Astrocyte (in vitro differentiated cells and primary cell): ENCODE results near the gene RDM1. TPM values are rescaled to one million over a fixed set of nuclear protein-coding genes. Genes with fewer than 3 reads are reported as not detected.
"Not testable (repeated sequence)": the region's sequence is repeated elsewhere in the genome, so short reads cannot be mapped to it uniquely, and the experiment has no call there.

ENCODE experiments used
- DNase-seq: peaks from one replicate; pipeline ENCODE4 v3.0.0-alpha.2; 2010; ENCODE audit warnings: low read depth
- FAIRE-seq: peaks from 2 replicates; lab custom pipeline; 2011; peaks lifted over from hg19 to GRCh38; lab: Jason Lieb, UNC
- H2AFZ ChIP-seq: 2 replicates; pipeline ENCODE4 v1.6.0; 2012; ENCODE audit warnings: low read depth, low read length, inconsistent platforms
- H3K27ac ChIP-seq: 2 replicates; pipeline ENCODE4 v1.5.1; 2011; ENCODE audit warnings: low read depth, low read length, inconsistent platforms
- H3K27me3 ChIP-seq: 2 replicates; pipeline ENCODE4 v1.6.0; 2011; ENCODE audit warnings: low read length, inconsistent platforms; ENCODE audit not compliant: insufficient read depth
- H3K36me3 ChIP-seq: 2 replicates; pipeline ENCODE4 v1.5.1; 2011; ENCODE audit warnings: low read length, inconsistent platforms; ENCODE audit not compliant: insufficient read depth
- H3K4me1 ChIP-seq: 2 replicates; pipeline ENCODE4 v1.5.1; 2011; ENCODE audit warnings: low read length, inconsistent platforms; ENCODE audit not compliant: insufficient read depth
- H3K4me2 ChIP-seq: 2 replicates; pipeline ENCODE4 v1.6.0; 2012; ENCODE audit warnings: low read length, inconsistent platforms
- H3K4me3 ChIP-seq: 2 replicates; pipeline ENCODE4 v1.5.1; 2011; ENCODE audit warnings: low read depth, mild to moderate bottlenecking, low read length, inconsistent platforms; ENCODE audit not compliant: insufficient read depth
- H3K79me2 ChIP-seq: 2 replicates; pipeline ENCODE4 v1.6.0; 2012; ENCODE audit warnings: mild to moderate bottlenecking, low read length, inconsistent platforms; ENCODE audit not compliant: insufficient read depth
- H3K9ac ChIP-seq: 2 replicates; pipeline ENCODE4 v1.6.0; 2012; ENCODE audit warnings: mild to moderate bottlenecking, low read length, inconsistent platforms
- H3K9me3 ChIP-seq: 2 replicates; pipeline ENCODE4 v1.5.1; 2012; ENCODE audit warnings: low read depth, mild to moderate bottlenecking, low read length, inconsistent platforms; ENCODE audit not compliant: insufficient read depth
- H4K20me1 ChIP-seq: 2 replicates; pipeline ENCODE4 v1.6.0; 2012; ENCODE audit warnings: low read length, inconsistent platforms; ENCODE audit not compliant: insufficient read depth
- H3K27ac Mint-ChIP-seq: one replicate; pipeline ENCODE4 v1.8.0; 2021; ENCODE audit warnings: mild to moderate bottlenecking, mixed read lengths; ENCODE audit not compliant: unreplicated experiment
- H3K27me3 Mint-ChIP-seq: one replicate; pipeline ENCODE4 v1.8.0; 2021; ENCODE audit warnings: low read depth, mixed read lengths; ENCODE audit not compliant: unreplicated experiment
- H3K36me3 Mint-ChIP-seq: one replicate; pipeline ENCODE4 v1.8.0; 2021; ENCODE audit warnings: low read depth, mixed read lengths; ENCODE audit not compliant: unreplicated experiment
- H3K4me1 Mint-ChIP-seq: one replicate; pipeline ENCODE4 v1.8.0; 2021; ENCODE audit warnings: low read depth, mixed read lengths; ENCODE audit not compliant: unreplicated experiment
- H3K4me3 Mint-ChIP-seq: one replicate; pipeline ENCODE4 v1.8.0; 2021; ENCODE audit warnings: mild to moderate bottlenecking, moderate library complexity, mixed read lengths; ENCODE audit not compliant: unreplicated experiment
- H3K9me3 Mint-ChIP-seq: one replicate; pipeline ENCODE4 v1.8.0; 2021; ENCODE audit warnings: mild to moderate bottlenecking, mixed read lengths; ENCODE audit not compliant: unreplicated experiment
- EZH2 ChIP-seq: IDR thresholded peaks from 2 replicates; pipeline ENCODE4 v1.6.1; 2012; ENCODE audit warnings: mild to moderate bottlenecking, low read length, inconsistent platforms; ENCODE audit not compliant: insufficient read depth
- total RNA-seq: library from RNA; stranded (reverse); gene quantifications from 2 replicates; pipeline ENCODE4 v1.2.1, GENCODE V29; 2021
- TF ChIP-seq, protein P1 (sequence below): IDR thresholded peaks from 2 replicates; pipeline ENCODE4 v1.5.1; 2011; ENCODE audit warnings: low read depth, mild to moderate bottlenecking, inconsistent platforms, low read length, moderate library complexity; ENCODE audit not compliant: insufficient read depth

The RDM1 gene
- total RNA-seq, 1 donor from 2014 or later = not detected

DNA sequence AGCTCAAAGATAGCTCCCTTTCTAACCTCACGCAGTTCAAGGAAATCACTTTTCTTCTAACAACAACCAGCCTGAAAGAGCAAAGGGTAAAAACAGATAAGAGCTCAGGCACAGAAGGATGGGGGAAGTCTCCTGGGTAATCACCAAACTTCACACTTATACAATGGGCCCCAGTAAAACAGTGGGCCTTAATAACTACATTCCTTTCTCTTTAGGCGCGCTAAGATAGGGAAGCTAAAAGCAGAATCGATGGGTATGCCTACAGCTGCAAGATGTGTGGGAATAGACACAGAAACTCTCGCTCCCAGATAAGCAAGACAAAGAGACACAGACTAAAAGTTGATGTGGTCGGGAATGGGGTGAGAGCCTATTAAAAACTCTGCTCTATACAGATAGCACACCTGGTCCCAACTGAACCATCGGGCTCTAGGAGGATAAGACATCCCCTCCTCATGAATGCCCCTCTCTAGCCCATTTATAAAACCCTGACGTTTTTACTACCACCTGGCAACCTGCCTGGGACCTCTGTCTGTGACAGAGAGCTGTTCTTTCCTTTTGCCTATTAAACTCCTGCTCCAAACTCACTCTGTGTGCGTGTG lies 12.1 kb upstream of the RDM1 start:
- no peaks in the 10 kb centered on the region for H3K4me1 ChIP-seq
- Mint-ChIP-seq H3K27ac (no peak overlapping the region), H3K36me3 (no peaks in the 10 kb centered on the region), H3K9me3 (no peaks in the 10 kb centered on the region), H3K27me3 (no peaks in the 10 kb centered on the region), H3K4me1 (peaks cover 14% of the 10 kb centered on the region), H3K4me3 (no peak overlapping the region)
- H3K9ac ChIP-seq = no peak overlapping the region
- H3K36me3 ChIP-seq = no peaks in the 10 kb centered on the region
- no peaks in the 10 kb centered on the region for H4K20me1 ChIP-seq
- H3K9me3 ChIP-seq = no peaks in the 10 kb centered on the region
- no peaks in the 10 kb centered on the region for H3K79me2 ChIP-seq
- TF ChIP-seq, protein P1, sequence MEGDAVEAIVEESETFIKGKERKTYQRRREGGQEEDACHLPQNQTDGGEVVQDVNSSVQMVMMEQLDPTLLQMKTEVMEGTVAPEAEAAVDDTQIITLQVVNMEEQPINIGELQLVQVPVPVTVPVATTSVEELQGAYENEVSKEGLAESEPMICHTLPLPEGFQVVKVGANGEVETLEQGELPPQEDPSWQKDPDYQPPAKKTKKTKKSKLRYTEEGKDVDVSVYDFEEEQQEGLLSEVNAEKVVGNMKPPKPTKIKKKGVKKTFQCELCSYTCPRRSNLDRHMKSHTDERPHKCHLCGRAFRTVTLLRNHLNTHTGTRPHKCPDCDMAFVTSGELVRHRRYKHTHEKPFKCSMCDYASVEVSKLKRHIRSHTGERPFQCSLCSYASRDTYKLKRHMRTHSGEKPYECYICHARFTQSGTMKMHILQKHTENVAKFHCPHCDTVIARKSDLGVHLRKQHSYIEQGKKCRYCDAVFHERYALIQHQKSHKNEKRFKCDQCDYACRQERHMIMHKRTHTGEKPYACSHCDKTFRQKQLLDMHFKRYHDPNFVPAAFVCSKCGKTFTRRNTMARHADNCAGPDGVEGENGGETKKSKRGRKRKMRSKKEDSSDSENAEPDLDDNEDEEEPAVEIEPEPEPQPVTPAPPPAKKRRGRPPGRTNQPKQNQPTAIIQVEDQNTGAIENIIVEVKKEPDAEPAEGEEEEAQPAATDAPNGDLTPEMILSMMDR = no peak
- TF ChIP-seq EZH2 = no peak
- no peak overlapping the region for H3K27ac ChIP-seq
- H3K4me2 ChIP-seq = no peak overlapping the region
- FAIRE-seq (no peak), DNase-seq (no peak)
- no peak overlapping the region for H3K4me3 ChIP-seq
- peaks cover 2% of the 10 kb centered on the region for H3K27me3 ChIP-seq
- no peak overlapping the region for H2AFZ ChIP-seq

DNA sequence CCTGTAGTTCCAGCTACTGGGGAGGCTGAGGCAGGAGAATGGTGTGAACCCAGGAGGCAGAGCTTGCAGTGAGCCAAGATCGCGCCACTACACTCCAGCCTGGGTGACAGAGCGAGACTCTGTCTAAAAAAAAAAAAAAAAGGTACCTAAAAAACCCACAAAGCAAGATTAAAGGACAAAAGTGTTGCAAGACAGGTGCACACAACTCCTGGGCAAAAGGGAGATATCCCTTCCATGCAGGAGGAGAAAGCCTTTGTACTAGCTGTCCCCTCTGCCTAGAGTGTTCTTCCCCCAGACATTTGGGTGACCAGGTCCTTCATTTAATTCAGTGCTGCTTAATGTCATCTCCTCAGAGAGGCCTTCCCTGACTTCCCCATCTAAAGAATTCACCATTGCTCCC lies 7.9 kb upstream of the RDM1 start:
- H3K27me3 Mint-ChIP-seq, H3K4me3 Mint-ChIP-seq, H3K27ac Mint-ChIP-seq: not testable (repeated sequence)

DNA sequence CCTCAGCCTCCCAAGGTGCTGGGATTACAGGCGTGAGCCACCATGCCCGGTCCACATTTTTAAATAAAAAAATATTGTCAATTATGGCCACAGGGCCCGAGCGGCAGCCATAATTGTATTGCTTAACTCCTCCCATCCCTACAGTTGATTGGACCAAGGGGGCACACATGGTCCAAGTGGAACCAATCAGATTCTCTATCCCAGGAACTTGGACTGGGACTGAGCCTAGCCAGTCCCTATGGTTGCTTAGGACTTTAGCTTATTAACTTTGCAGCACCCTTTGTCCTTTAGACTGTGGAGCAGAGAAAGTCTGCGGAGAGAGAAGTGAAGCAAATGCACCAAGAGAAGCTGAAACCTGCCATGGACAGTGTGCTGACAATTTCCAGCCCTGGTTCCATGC lies 5.5 kb upstream of the RDM1 start:
- no peak for TF ChIP-seq EZH2
- TF ChIP-seq, protein P1 = no peak
- Histone ChIP-seq H3K36me3 (no peaks in the 10 kb centered on the region), H4K20me1 (no peaks in the 10 kb centered on the region), H3K27me3 (no peaks in the 10 kb centered on the region), H3K79me2 (no peaks in the 10 kb centered on the region), H3K27ac (no peak overlapping the region), H2AFZ (no peak overlapping the region), H3K9me3 (no peaks in the 10 kb centered on the region), H3K4me1 (no peaks in the 10 kb centered on the region), H3K9ac (no peak overlapping the region), H3K4me2 (no peak overlapping the region), H3K4me3 (no peak overlapping the region)
- no peak for FAIRE-seq
- H3K27ac Mint-ChIP-seq = no peak overlapping the region
- no peaks in the 10 kb centered on the region for H3K4me1 Mint-ChIP-seq
- H3K9me3 Mint-ChIP-seq = no peaks in the 10 kb centered on the region
- H3K27me3 Mint-ChIP-seq = peaks cover 6% of the 10 kb centered on the region
- no peak overlapping the region for H3K4me3 Mint-ChIP-seq
- DNase-seq = no peak
- H3K36me3 Mint-ChIP-seq = no peaks in the 10 kb centered on the region

More for the DNA sequence above, 7.9 kb upstream of the RDM1 start:
- H3K36me3 Mint-ChIP-seq, H4K20me1 ChIP-seq, H3K4me2 ChIP-seq, H3K4me1 ChIP-seq, H3K36me3 ChIP-seq, H3K4me1 Mint-ChIP-seq, H3K27ac ChIP-seq, DNase-seq, H3K9ac ChIP-seq, H3K9me3 ChIP-seq, FAIRE-seq, H3K9me3 Mint-ChIP-seq, H2AFZ ChIP-seq, H3K79me2 ChIP-seq, H3K4me3 ChIP-seq, H3K27me3 ChIP-seq: not testable (repeated sequence)
